Gastroesophageal sphincter (tissue), 3 donors: ENCODE measurements around the gene SMAD2.

Experiments
- POLR2A ChIP-seq, 2 donors: fragments of 450-650 bp; IDR thresholded peaks; one replicate each; pipeline ENCODE4 v1.6.1; 2017; ENCODE audit warnings: antibody characterized with exemption in 2 of 2, mild to moderate bottlenecking in 2 of 2, moderate library complexity in 1 of 2
- POLR2AphosphoS5 ChIP-seq: sonication (generic); formaldehyde crosslinking; IDR thresholded peaks from one replicate; pipeline ENCODE4 v1.6.1; 2017; ENCODE audit warnings: antibody characterized with exemption
- TF ChIP-seq, protein P1 (sequence below), 4 experiments: fragments of 200-600 bp in 2 of 4; fragments of 450-650 bp in 2 of 4; sonication (generic) in 1 of 4; IDR thresholded peaks; one replicate each; pipeline ENCODE4 v1.5.1; 2017 to 2019; ENCODE audit warnings: antibody characterized with exemption in 4 of 4, mild to moderate bottlenecking in 2 of 4, moderate library complexity in 2 of 4

DNA sequence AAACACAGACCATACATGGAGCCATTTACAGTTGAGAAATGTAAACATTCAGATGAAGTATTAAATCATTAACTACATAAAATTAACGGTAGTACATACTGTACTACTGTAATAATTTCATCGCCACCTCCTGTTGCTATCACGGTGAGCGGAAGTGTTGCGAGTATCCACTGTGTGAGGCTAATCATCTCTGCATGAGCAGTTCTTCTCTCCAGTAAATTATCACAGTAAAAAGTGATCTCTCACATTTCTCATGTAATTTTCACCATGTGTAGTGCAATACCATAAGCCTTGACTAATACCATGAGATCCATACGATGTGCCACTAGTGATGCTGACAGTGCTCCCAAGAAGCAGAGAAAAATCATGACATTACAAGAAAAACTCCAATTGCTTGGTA lies 21.9 kb downstream of the SMAD2 start:
- TF ChIP-seq POLR2A (IDR thresholded peaks at IDR 0.05) (no peak), POLR2AphosphoS5 (no peak)
- TF ChIP-seq, protein P1, sequence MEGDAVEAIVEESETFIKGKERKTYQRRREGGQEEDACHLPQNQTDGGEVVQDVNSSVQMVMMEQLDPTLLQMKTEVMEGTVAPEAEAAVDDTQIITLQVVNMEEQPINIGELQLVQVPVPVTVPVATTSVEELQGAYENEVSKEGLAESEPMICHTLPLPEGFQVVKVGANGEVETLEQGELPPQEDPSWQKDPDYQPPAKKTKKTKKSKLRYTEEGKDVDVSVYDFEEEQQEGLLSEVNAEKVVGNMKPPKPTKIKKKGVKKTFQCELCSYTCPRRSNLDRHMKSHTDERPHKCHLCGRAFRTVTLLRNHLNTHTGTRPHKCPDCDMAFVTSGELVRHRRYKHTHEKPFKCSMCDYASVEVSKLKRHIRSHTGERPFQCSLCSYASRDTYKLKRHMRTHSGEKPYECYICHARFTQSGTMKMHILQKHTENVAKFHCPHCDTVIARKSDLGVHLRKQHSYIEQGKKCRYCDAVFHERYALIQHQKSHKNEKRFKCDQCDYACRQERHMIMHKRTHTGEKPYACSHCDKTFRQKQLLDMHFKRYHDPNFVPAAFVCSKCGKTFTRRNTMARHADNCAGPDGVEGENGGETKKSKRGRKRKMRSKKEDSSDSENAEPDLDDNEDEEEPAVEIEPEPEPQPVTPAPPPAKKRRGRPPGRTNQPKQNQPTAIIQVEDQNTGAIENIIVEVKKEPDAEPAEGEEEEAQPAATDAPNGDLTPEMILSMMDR (IDR thresholded peaks at IDR 0.05) = no peak
